ENCODE data around the gene CALML5.

GRCh38 chr10:5468262-5469106 lies 30.9 kb downstream of the CALML5 start:
- TF ChIP-seq CTCF (conservative IDR thresholded peaks at IDR 0.05; ENCODE audit: low read length) (no peak), EZH2phosphoT487 (IDR thresholded peaks at IDR 0.05; ENCODE audit: borderline replicate concordance, low read depth, low read length) (no peak)
